ENCODE results near the gene RAD21L1.

Gene RAD21L1

GRCh38 chr20:1225783-1226654, at the start of gene RAD21L1:
Gene RAD21L1 (plus strand): TSS chr20:1226044. CDS start chr20:1228454, 2,410 bp downstream.
- peak within 1 kb of the TSS; percentile 72 for H3K9ac ChIP-seq (ENCODE audit: insufficient read length, low read depth)

DNA sequence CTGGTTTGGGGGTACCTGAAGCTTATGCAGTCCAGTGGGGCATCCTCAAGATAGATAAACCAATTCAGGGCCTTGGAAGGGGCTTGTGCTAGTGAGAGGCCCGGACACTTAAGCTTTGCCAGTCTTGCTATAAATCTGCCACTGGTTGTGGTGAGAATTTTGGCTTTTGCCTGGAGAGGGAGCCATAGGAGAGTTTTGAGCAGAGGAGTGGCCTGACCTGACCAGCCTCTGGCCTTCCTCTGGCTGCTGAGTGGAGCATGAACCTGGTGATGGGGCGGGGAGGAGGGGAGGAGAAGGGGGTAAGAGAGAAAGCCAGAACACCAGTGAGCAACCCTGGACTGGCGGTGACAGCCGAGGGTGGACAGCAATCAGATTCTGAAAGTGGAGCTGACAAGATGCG, 48.2 kb upstream of the RAD21L1 start:
- Histone ChIP-seq H3K36me3 (ENCODE audit: insufficient read depth, insufficient read length, low read length) (no peaks in the 10 kb centered on the region), H3K9me3 (ENCODE audit: insufficient read depth, low read length) (no peaks in the 10 kb centered on the region), H3K9ac (ENCODE audit: insufficient read length, low read depth) (no peak overlapping the region), H3K4me3 (ENCODE audit: insufficient read length, low read depth) (no peak overlapping the region), H3K27me3 (ENCODE audit: insufficient read depth, insufficient read length) (no peaks in the 10 kb centered on the region), H3K4me1 (ENCODE audit: insufficient read depth, insufficient read length) (peaks cover 7% of the 10 kb centered on the region)
- DNase-seq (ENCODE audit: low read depth, low spot score) = peak; percentile 38
- TF ChIP-seq ZNF274 (IDR thresholded peaks at IDR 0.05; ENCODE audit: low read depth, low read length) (no peak), YY1 (IDR thresholded peaks at IDR 0.05; ENCODE audit: insufficient read depth, insufficient read length) (no peak), SUZ12 (IDR thresholded peaks at IDR 0.05; ENCODE audit: extremely low read depth, insufficient read depth, insufficient read length) (no peak)

More at GRCh38 chr20:1225783-1226654, at the start of gene RAD21L1:
- H3K27me3 ChIP-seq (ENCODE audit: insufficient read depth, insufficient read length) = peaks cover 34% of the 10 kb centered on the region
- no peak for TF ChIP-seq SUZ12 (IDR thresholded peaks at IDR 0.05; ENCODE audit: extremely low read depth, insufficient read depth, insufficient read length)
- no peak for TF ChIP-seq YY1 (IDR thresholded peaks at IDR 0.05; ENCODE audit: insufficient read depth, insufficient read length)
- no peak for TF ChIP-seq ZNF274 (IDR thresholded peaks at IDR 0.05; ENCODE audit: low read depth, low read length)
- no peaks in the 10 kb centered on the region for H3K36me3 ChIP-seq (ENCODE audit: insufficient read depth, insufficient read length, low read length)
- no peaks in the 10 kb centered on the region for H3K9me3 ChIP-seq (ENCODE audit: insufficient read depth, low read length)
- no peaks in the 10 kb centered on the region for H3K4me1 ChIP-seq (ENCODE audit: insufficient read depth, insufficient read length)
- H3K4me3 ChIP-seq (ENCODE audit: insufficient read length, low read depth) = peak within 1 kb of the TSS; percentile 58
- DNase-seq (ENCODE audit: low read depth, low spot score) = peak; percentile 66

- DNase-seq (ENCODE audit: low read depth, low spot score) = no peak
- Histone ChIP-seq H3K27me3 (ENCODE audit: insufficient read depth, insufficient read length) (peaks cover 4% of the 10 kb centered on the region), H3K4me3 (ENCODE audit: insufficient read length, low read depth) (no peak overlapping the region), H3K9me3 (ENCODE audit: insufficient read depth, low read length) (no peaks in the 10 kb centered on the region), H3K36me3 (ENCODE audit: insufficient read depth, insufficient read length, low read length) (no peaks in the 10 kb centered on the region), H3K4me1 (ENCODE audit: insufficient read depth, insufficient read length) (peaks cover 9% of the 10 kb centered on the region), H3K9ac (ENCODE audit: insufficient read length, low read depth) (no peak overlapping the region)
- TF ChIP-seq ZNF274 (IDR thresholded peaks at IDR 0.05; ENCODE audit: low read depth, low read length) (no peak), YY1 (IDR thresholded peaks at IDR 0.05; ENCODE audit: insufficient read depth, insufficient read length) (no peak), SUZ12 (IDR thresholded peaks at IDR 0.05; ENCODE audit: extremely low read depth, insufficient read depth, insufficient read length) (no peak)
Measured at GRCh38 chr20:1178103-1178502, 47.7 kb upstream of the RAD21L1 start.

GRCh38 chr20:1178623-1179022, 47.2 kb upstream of the RAD21L1 start:
- Histone ChIP-seq H3K9me3 (ENCODE audit: insufficient read depth, low read length) (no peaks in the 10 kb centered on the region), H3K4me3 (ENCODE audit: insufficient read length, low read depth) (no peak overlapping the region), H3K27me3 (ENCODE audit: insufficient read depth, insufficient read length) (peaks cover 9% of the 10 kb centered on the region), H3K4me1 (ENCODE audit: insufficient read depth, insufficient read length) (peaks cover 10% of the 10 kb centered on the region), H3K9ac (ENCODE audit: insufficient read length, low read depth) (no peak overlapping the region), H3K36me3 (ENCODE audit: insufficient read depth, insufficient read length, low read length) (no peaks in the 10 kb centered on the region)
- no peak for DNase-seq (ENCODE audit: low read depth, low spot score)
- TF ChIP-seq SUZ12 (IDR thresholded peaks at IDR 0.05; ENCODE audit: extremely low read depth, insufficient read depth, insufficient read length) = no peak
- TF ChIP-seq ZNF274 (IDR thresholded peaks at IDR 0.05; ENCODE audit: low read depth, low read length) = no peak
- no peak for TF ChIP-seq YY1 (IDR thresholded peaks at IDR 0.05; ENCODE audit: insufficient read depth, insufficient read length)

DNA sequence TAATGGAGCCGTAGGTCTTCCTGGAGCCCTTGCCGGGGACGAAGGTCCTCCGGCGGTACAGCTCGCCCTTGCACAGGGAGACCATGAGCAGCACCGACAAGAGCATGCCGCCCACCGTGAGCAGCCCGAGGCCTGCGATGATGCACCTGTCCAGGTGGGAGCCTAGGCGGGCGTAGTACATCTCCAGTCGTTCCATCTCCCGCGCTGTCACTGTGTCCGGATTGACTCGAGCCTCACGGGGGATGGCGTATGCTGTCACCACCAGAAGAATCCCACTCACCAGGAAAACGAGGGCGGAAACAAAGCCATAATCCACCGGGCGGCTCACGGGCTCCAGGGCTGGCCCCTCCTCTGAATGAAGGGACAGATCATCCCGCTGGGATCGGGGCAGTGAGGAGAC, 44.9 kb upstream of the RAD21L1 start:
- no peak for DNase-seq (ENCODE audit: low read depth, low spot score)
- Histone ChIP-seq H3K9me3 (ENCODE audit: insufficient read depth, low read length) (no peaks in the 10 kb centered on the region), H3K27me3 (ENCODE audit: insufficient read depth, insufficient read length) (peaks cover 23% of the 10 kb centered on the region), H3K4me3 (ENCODE audit: insufficient read length, low read depth) (no peak overlapping the region), H3K4me1 (ENCODE audit: insufficient read depth, insufficient read length) (peaks cover 11% of the 10 kb centered on the region), H3K9ac (ENCODE audit: insufficient read length, low read depth) (no peak overlapping the region), H3K36me3 (ENCODE audit: insufficient read depth, insufficient read length, low read length) (no peaks in the 10 kb centered on the region)
- TF ChIP-seq ZNF274 (IDR thresholded peaks at IDR 0.05; ENCODE audit: low read depth, low read length) (no peak), YY1 (IDR thresholded peaks at IDR 0.05; ENCODE audit: insufficient read depth, insufficient read length) (no peak), SUZ12 (IDR thresholded peaks at IDR 0.05; ENCODE audit: extremely low read depth, insufficient read depth, insufficient read length) (no peak)

GRCh38 chr20:1182106-1182505, 43.7 kb upstream of the RAD21L1 start:
- Histone ChIP-seq H3K9ac (ENCODE audit: insufficient read length, low read depth) (no peak overlapping the region), H3K27me3 (ENCODE audit: insufficient read depth, insufficient read length) (peaks cover 23% of the 10 kb centered on the region), H3K4me1 (ENCODE audit: insufficient read depth, insufficient read length) (peaks cover 15% of the 10 kb centered on the region), H3K36me3 (ENCODE audit: insufficient read depth, insufficient read length, low read length) (no peaks in the 10 kb centered on the region), H3K9me3 (ENCODE audit: insufficient read depth, low read length) (no peaks in the 10 kb centered on the region), H3K4me3 (ENCODE audit: insufficient read length, low read depth) (no peak overlapping the region)
- TF ChIP-seq YY1 (IDR thresholded peaks at IDR 0.05; ENCODE audit: insufficient read depth, insufficient read length) (no peak), ZNF274 (IDR thresholded peaks at IDR 0.05; ENCODE audit: low read depth, low read length) (no peak), SUZ12 (IDR thresholded peaks at IDR 0.05; ENCODE audit: extremely low read depth, insufficient read depth, insufficient read length) (no peak)
- no peak for DNase-seq (ENCODE audit: low read depth, low spot score)

GRCh38 chr20:1183153-1183552, 42.7 kb upstream of the RAD21L1 start:
- DNase-seq (ENCODE audit: low read depth, low spot score) = no peak
- Histone ChIP-seq H3K4me3 (ENCODE audit: insufficient read length, low read depth) (no peak overlapping the region), H3K4me1 (ENCODE audit: insufficient read depth, insufficient read length) (peaks cover 12% of the 10 kb centered on the region), H3K27me3 (ENCODE audit: insufficient read depth, insufficient read length) (peaks cover 23% of the 10 kb centered on the region), H3K9ac (ENCODE audit: insufficient read length, low read depth) (no peak overlapping the region), H3K36me3 (ENCODE audit: insufficient read depth, insufficient read length, low read length) (no peaks in the 10 kb centered on the region), H3K9me3 (ENCODE audit: insufficient read depth, low read length) (no peaks in the 10 kb centered on the region)
- no peak for TF ChIP-seq YY1 (IDR thresholded peaks at IDR 0.05; ENCODE audit: insufficient read depth, insufficient read length)
- no peak for TF ChIP-seq ZNF274 (IDR thresholded peaks at IDR 0.05; ENCODE audit: low read depth, low read length)

Data from NT2/D1 (cell line).